ENCODE data around the gene SURF6. TPM values are rescaled to one million over a fixed set of nuclear protein-coding genes. Genes with fewer than 3 reads are reported as not detected.

The SURF6 gene
- total and polyA plus RNA-seq, 2 experiments from 2014 or later, result 20.2 to 24.3 TPM

- H3K79me2 ChIP-seq, result peaks cover 55% of the 10 kb centered on the region
- H4K20me1 ChIP-seq (ENCODE audit: insufficient read depth, poor library complexity, severe bottlenecking), result peaks cover 49% of the 10 kb centered on the region
- peak overlapping the region; percentile 88 for H3K4me2 ChIP-seq
- H3K27ac ChIP-seq, result peak overlapping the region; percentile 99
- TF ChIP-seq EZH2 (IDR thresholded peaks at IDR 0.05; ENCODE audit: borderline replicate concordance) (no peak), EZH2phosphoT487 (IDR thresholded peaks at IDR 0.05; ENCODE audit: low read depth, severe bottlenecking, unreplicated experiment) (no peak)
- TF ChIP-seq, protein P1, sequence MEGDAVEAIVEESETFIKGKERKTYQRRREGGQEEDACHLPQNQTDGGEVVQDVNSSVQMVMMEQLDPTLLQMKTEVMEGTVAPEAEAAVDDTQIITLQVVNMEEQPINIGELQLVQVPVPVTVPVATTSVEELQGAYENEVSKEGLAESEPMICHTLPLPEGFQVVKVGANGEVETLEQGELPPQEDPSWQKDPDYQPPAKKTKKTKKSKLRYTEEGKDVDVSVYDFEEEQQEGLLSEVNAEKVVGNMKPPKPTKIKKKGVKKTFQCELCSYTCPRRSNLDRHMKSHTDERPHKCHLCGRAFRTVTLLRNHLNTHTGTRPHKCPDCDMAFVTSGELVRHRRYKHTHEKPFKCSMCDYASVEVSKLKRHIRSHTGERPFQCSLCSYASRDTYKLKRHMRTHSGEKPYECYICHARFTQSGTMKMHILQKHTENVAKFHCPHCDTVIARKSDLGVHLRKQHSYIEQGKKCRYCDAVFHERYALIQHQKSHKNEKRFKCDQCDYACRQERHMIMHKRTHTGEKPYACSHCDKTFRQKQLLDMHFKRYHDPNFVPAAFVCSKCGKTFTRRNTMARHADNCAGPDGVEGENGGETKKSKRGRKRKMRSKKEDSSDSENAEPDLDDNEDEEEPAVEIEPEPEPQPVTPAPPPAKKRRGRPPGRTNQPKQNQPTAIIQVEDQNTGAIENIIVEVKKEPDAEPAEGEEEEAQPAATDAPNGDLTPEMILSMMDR (IDR thresholded peaks at IDR 0.05; ENCODE audit: poor library complexity), result peak; percentile 39
- H3K9me3 ChIP-seq (ENCODE audit: low read depth), result no peaks in the 10 kb centered on the region
- H3K4me1 ChIP-seq (ENCODE audit: insufficient read depth), result peaks cover 26% of the 10 kb centered on the region
- 2% methylated on average over 27 of the region's 39 CpGs for WGBS (ENCODE audit: low lambda C conversion rate, missing lambda C conversion rate)
- H3K4me3 ChIP-seq, result peak overlapping the region; percentile 82
- H3K9me2 ChIP-seq (replicated peaks; ENCODE audit: insufficient read depth), result no peaks in the 10 kb centered on the region
- peak; percentile 82 for DNase-seq (ENCODE audit: low spot score)
- no peaks in the 10 kb centered on the region for H3K27me3 ChIP-seq
- H3K36me3 ChIP-seq (replicated peaks; ENCODE audit: insufficient read depth, low read depth), result no peaks in the 10 kb centered on the region
- H2AFZ ChIP-seq, result peak overlapping the region; percentile 18
Observed at GRCh38 chr9:133375116-133375723, 39.2 kb upstream of the SURF6 start.

DNA sequence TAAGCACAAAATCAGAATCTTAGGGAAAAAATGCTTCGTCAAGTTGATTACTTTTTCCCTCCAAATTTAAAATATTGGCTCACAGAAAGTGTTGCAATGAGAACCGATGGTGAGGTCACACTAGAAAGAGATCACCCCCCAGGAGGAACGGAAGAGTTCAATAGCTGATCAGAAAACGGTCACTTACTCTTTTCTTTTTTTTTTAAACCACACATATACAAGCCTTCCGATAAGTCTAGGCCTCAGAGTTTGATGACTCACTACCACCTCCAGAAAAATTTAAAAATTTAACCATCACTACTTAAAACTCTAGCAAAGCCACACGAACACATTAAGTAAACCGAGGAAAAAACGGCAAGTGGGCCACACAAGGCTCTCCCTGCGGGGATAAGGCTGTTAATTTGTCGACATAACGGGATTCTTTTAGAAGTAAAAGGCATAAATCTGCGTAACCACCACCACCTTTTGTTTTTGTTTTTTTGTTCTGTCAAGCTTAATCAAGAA, 38.7 kb upstream of the SURF6 start:
- Histone ChIP-seq H3K9me2 (replicated peaks; ENCODE audit: insufficient read depth) (no peaks in the 10 kb centered on the region), H3K4me2 (peak overlapping the region; percentile 88), H3K27ac (peak overlapping the region; percentile 99), H3K36me3 (replicated peaks; ENCODE audit: insufficient read depth, low read depth) (no peaks in the 10 kb centered on the region), H3K27me3 (no peaks in the 10 kb centered on the region), H3K4me1 (ENCODE audit: insufficient read depth) (peaks cover 26% of the 10 kb centered on the region), H3K4me3 (peak overlapping the region; percentile 82), H2AFZ (no peak overlapping the region), H3K79me2 (peaks cover 60% of the 10 kb centered on the region), H4K20me1 (ENCODE audit: insufficient read depth, poor library complexity, severe bottlenecking) (peaks cover 54% of the 10 kb centered on the region), H3K9me3 (ENCODE audit: low read depth) (no peaks in the 10 kb centered on the region)
- 27% methylated on average over 12 of the region's 12 CpGs for WGBS (ENCODE audit: low lambda C conversion rate, missing lambda C conversion rate)
- TF ChIP-seq EZH2 (IDR thresholded peaks at IDR 0.05; ENCODE audit: borderline replicate concordance) (no peak), EZH2phosphoT487 (IDR thresholded peaks at IDR 0.05; ENCODE audit: low read depth, severe bottlenecking, unreplicated experiment) (no peak)
- TF ChIP-seq, protein P1 (IDR thresholded peaks at IDR 0.05; ENCODE audit: poor library complexity), result no peak
- DNase-seq (ENCODE audit: low spot score), result no peak

- no peak overlapping the region for H2AFZ ChIP-seq
- no peaks in the 10 kb centered on the region for H3K27me3 ChIP-seq
- no peaks in the 10 kb centered on the region for H3K9me2 ChIP-seq (replicated peaks; ENCODE audit: insufficient read depth)
- 91% methylated on average over 7 of the region's 7 CpGs for WGBS (ENCODE audit: low lambda C conversion rate, missing lambda C conversion rate)
- H3K27ac ChIP-seq, result no peak overlapping the region
- TF ChIP-seq EZH2 (IDR thresholded peaks at IDR 0.05; ENCODE audit: borderline replicate concordance) (no peak), EZH2phosphoT487 (IDR thresholded peaks at IDR 0.05; ENCODE audit: low read depth, severe bottlenecking, unreplicated experiment) (no peak)
- TF ChIP-seq, protein P1 (IDR thresholded peaks at IDR 0.05; ENCODE audit: poor library complexity), result no peak
- peaks cover 85% of the 10 kb centered on the region for H3K79me2 ChIP-seq
- H3K36me3 ChIP-seq (replicated peaks; ENCODE audit: insufficient read depth, low read depth), result no peaks in the 10 kb centered on the region
- H3K4me2 ChIP-seq, result peak overlapping the region; percentile 88
- no peak overlapping the region for H3K4me3 ChIP-seq
- no peak for DNase-seq (ENCODE audit: low spot score)
- H4K20me1 ChIP-seq (ENCODE audit: insufficient read depth, poor library complexity, severe bottlenecking), result peaks cover 80% of the 10 kb centered on the region
- H3K9me3 ChIP-seq (ENCODE audit: low read depth), result no peaks in the 10 kb centered on the region
- H3K4me1 ChIP-seq (ENCODE audit: insufficient read depth), result peaks cover 38% of the 10 kb centered on the region
Observed at GRCh38 chr9:133372144-133372543, 36.2 kb upstream of the SURF6 start.
